ENCODE data around the gene EPB42.
"Not testable (repeated sequence)": the region's sequence is repeated elsewhere in the genome, so short reads cannot be mapped to it uniquely, and the experiment has no call there.

The EPB42 gene

GRCh38 chr15:43212299-43212698 lies 8.5 kb downstream of the EPB42 start:
- no peak for DNase-seq (ENCODE audit: low read depth)

GRCh38 chr15:43211224-43211735 lies 9.5 kb downstream of the EPB42 start:
- DNase-seq (ENCODE audit: low read depth) = no peak

GRCh38 chr15:43210807-43211206 lies 10.0 kb downstream of the EPB42 start:
- DNase-seq (ENCODE audit: low read depth) = no peak

GRCh38 chr15:43210172-43210745 lies 10.6 kb downstream of the EPB42 start:
- DNase-seq (ENCODE audit: low read depth) = no peak

- DNase-seq (ENCODE audit: low read depth) = no peak
These were observed 11.6 kb downstream of the EPB42 start for GRCh38 chr15:43209059-43209824.

GRCh38 chr15:43208052-43209002 lies 12.5 kb downstream of the EPB42 start:
- no peak for DNase-seq (ENCODE audit: low read depth)

- no peak for DNase-seq (ENCODE audit: low read depth)
These were observed 13.8 kb downstream of the EPB42 start for GRCh38 chr15:43207024-43207423.

- no peak for DNase-seq (ENCODE audit: low read depth)
These were observed 14.8 kb downstream of the EPB42 start for GRCh38 chr15:43206054-43206453.

GRCh38 chr15:43204016-43204901 lies 16.6 kb downstream of the EPB42 start:
- peak; percentile 65 for DNase-seq (ENCODE audit: low read depth)

GRCh38 chr15:43199945-43200488 lies 20.8 kb downstream of the EPB42 start:
- no peak for DNase-seq (ENCODE audit: low read depth)

GRCh38 chr15:43198992-43199391 lies 21.8 kb downstream of the EPB42 start:
- no peak for DNase-seq (ENCODE audit: low read depth)

- not testable (repeated sequence) for DNase-seq (ENCODE audit: low read depth)
These were observed 22.3 kb downstream of the EPB42 start for GRCh38 chr15:43198556-43198955.

GRCh38 chr15:43197773-43198172 lies 23.0 kb downstream of the EPB42 start:
- DNase-seq (ENCODE audit: low read depth) = not testable (repeated sequence)

GRCh38 chr15:43196760-43197548 lies 23.9 kb downstream of the EPB42 start:
- no peak for DNase-seq (ENCODE audit: low read depth)

- DNase-seq (ENCODE audit: low read depth) = no peak
These were observed 26.0 kb downstream of the EPB42 start for GRCh38 chr15:43194795-43195194.

- no peak for DNase-seq (ENCODE audit: low read depth)
These were observed 27.1 kb downstream of the EPB42 start for GRCh38 chr15:43193710-43194109.

- no peak for DNase-seq (ENCODE audit: low read depth)
These were observed 30.6 kb downstream of the EPB42 start for GRCh38 chr15:43190178-43190577.

GRCh38 chr15:43189296-43189695 lies 31.5 kb downstream of the EPB42 start:
- DNase-seq (ENCODE audit: low read depth) = peak; percentile 27

GRCh38 chr15:43187544-43188155 lies 33.2 kb downstream of the EPB42 start:
- peak; percentile 72 for DNase-seq (ENCODE audit: low read depth)

- no peak for DNase-seq (ENCODE audit: low read depth)
These were observed 34.8 kb downstream of the EPB42 start for GRCh38 chr15:43186003-43186353.

Data from amniotic epithelial cell (primary cell).